MM.1S (cell line): ENCODE measurements around the gene SPECC1.

Experiments
- CTCF ChIP-seq: fragments of 300-600 bp; sonication (generic); IDR thresholded peaks from 2 replicates; pipeline ENCODE4 v1.5.1; 2016; ENCODE audit warnings: antibody characterized with exemption, low read length, mixed read lengths
- EZH2 ChIP-seq: fragments of 300-600 bp; sonication (generic); optimal IDR thresholded peaks from 2 replicates; pipeline ENCODE3; 2017; ENCODE audit warnings: low read depth, mild to moderate bottlenecking, antibody characterized with exemption, low read length, mixed read lengths

GRCh38 chr17:20008242-20009051, 712 bp upstream of the SPECC1 start:
- no peak for TF ChIP-seq CTCF
- no peak for TF ChIP-seq EZH2
